IMR-90 (cell line): ENCODE data around the gene IL2RA. TPM values are rescaled to one million over a fixed set of nuclear protein-coding genes. Genes with fewer than 3 reads are reported as not detected.

Experiments
- ATAC-seq: fragments of 200-7000 bp; cut with Tn5 transposase; 2 replicates; pipeline ENCODE4 v1.9.1; 2020; ENCODE audit warnings: low read depth, mild to moderate bottlenecking, moderate library complexity
- BruUV-seq: library from RNA; stranded (reverse); fragments of 400-500 nt; replicated peaks from 2 replicates; lab custom pipeline; 2021; lab: Mats Ljungman, UMichigan
- CTCF ChIA-PET: fragments of 300-600 bp; formaldehyde crosslinking; extraction: SDS; loops from one replicate; lab custom pipeline; 2021; ENCODE audit warnings: antibody characterized with exemption; lab: Yijun Ruan, JAX
- POLR2A ChIA-PET: fragments of 300-600 bp; sonication (Branson Sonifier 250); formaldehyde crosslinking; loops from one replicate; lab custom pipeline; 2022; ENCODE audit warnings: antibody characterized with exemption; ENCODE audit not compliant: unreplicated experiment; lab: Charles Lee
- DNase-seq: peaks from one replicate; pipeline ENCODE4 v3.0.0; 2013
- H2AFZ ChIP-seq: replicated peaks from 2 replicates; pipeline ENCODE3; 2013; ENCODE audit warnings: low read length, mild to moderate bottlenecking; ENCODE audit not compliant: poor library complexity
- H2AK5ac ChIP-seq: 2 replicates; pipeline ENCODE4 v1.6.1; 2013; ENCODE audit warnings: low read depth, low read length, inconsistent platforms
- H2AK9ac ChIP-seq: replicated peaks from 2 replicates; pipeline ENCODE3; 2013; ENCODE audit warnings: mild to moderate bottlenecking, low read depth, low read length, moderate library complexity; ENCODE audit not compliant: poor library complexity
- H2BK120ac ChIP-seq: 2 replicates; pipeline ENCODE4 v1.6.1; 2013; ENCODE audit warnings: low read depth, low read length, inconsistent platforms
- H2BK15ac ChIP-seq: 3 replicates; pipeline ENCODE4 v1.6.1; 2013; ENCODE audit warnings: low read depth, low read length, inconsistent platforms
- H2BK20ac ChIP-seq: 2 replicates; pipeline ENCODE4 v1.6.1; 2013; ENCODE audit warnings: low read depth, mild to moderate bottlenecking, inconsistent platforms, low read length, moderate library complexity
- H2BK5ac ChIP-seq: 2 replicates; pipeline ENCODE4 v1.6.1; 2013; ENCODE audit warnings: mild to moderate bottlenecking, low read depth, low read length, inconsistent platforms; ENCODE audit not compliant: poor library complexity, severe bottlenecking
- H3K14ac ChIP-seq: replicated peaks from 2 replicates; pipeline ENCODE4 v1.6.1; 2013; ENCODE audit warnings: low read depth, low read length, inconsistent platforms
- H3K18ac ChIP-seq: 2 replicates; pipeline ENCODE4 v1.6.1; 2013; ENCODE audit warnings: low read depth, low read length, control low read depth
- H3K23ac ChIP-seq: 2 replicates; pipeline ENCODE4 v1.6.1; 2013; ENCODE audit warnings: low read depth, low read length, inconsistent platforms
- H3K27ac ChIP-seq: 2 replicates; pipeline ENCODE4 v1.5.1; 2013; ENCODE audit warnings: mild to moderate bottlenecking, control low read depth, low read length; ENCODE audit not compliant: insufficient read depth
- H3K27me3 ChIP-seq: 2 replicates; pipeline ENCODE4 v1.6.1; 2013; ENCODE audit warnings: low read length; ENCODE audit not compliant: control insufficient read depth, insufficient read depth
- H3K36me3 ChIP-seq: 2 replicates; pipeline ENCODE4 v1.6.1; 2013; ENCODE audit warnings: low read length, mixed read lengths; ENCODE audit not compliant: control insufficient read depth, insufficient read depth
- H3K4ac ChIP-seq: 2 replicates; pipeline ENCODE4 v1.6.1; 2013; ENCODE audit warnings: low read depth, low read length, inconsistent platforms
- H3K4me1 ChIP-seq: 2 replicates; pipeline ENCODE4 v1.6.1; 2013; ENCODE audit warnings: low read length, mixed read lengths; ENCODE audit not compliant: control insufficient read depth, insufficient read depth
- H3K4me2 ChIP-seq: 2 replicates; pipeline ENCODE4 v1.6.1; 2013; ENCODE audit warnings: low read depth, mild to moderate bottlenecking, control low read depth, low read length, moderate library complexity
- H3K4me3 ChIP-seq: 2 replicates; pipeline ENCODE4 v1.5.1; 2013; ENCODE audit warnings: low read depth, mild to moderate bottlenecking, control low read depth, low read length, moderate library complexity; ENCODE audit not compliant: insufficient read depth
- H3K56ac ChIP-seq: 2 replicates; pipeline ENCODE4 v1.6.1; 2013; ENCODE audit warnings: low read length, inconsistent platforms; ENCODE audit not compliant: insufficient read depth; ENCODE audit errors: extremely low read depth
- H3K79me1 ChIP-seq, 2 experiments: 2 replicates each; pipeline ENCODE4 v1.6.1; 2013; ENCODE audit warnings: low read length in 2 of 2, inconsistent platforms in 1 of 2, low read depth in 1 of 2
- H3K9ac ChIP-seq: 2 replicates; pipeline ENCODE4 v1.6.1; 2013; ENCODE audit warnings: low read depth, low read length, control low read depth
- H3K9me1 ChIP-seq: 2 replicates; pipeline ENCODE4 v1.6.1; 2013; ENCODE audit warnings: low read length, inconsistent platforms; ENCODE audit not compliant: insufficient read depth
- H3K9me3 ChIP-seq: 2 replicates; pipeline ENCODE4 v1.6.1; 2013; ENCODE audit warnings: low read length; ENCODE audit not compliant: control insufficient read depth, insufficient read depth
- H4K20me1 ChIP-seq: 2 replicates; pipeline ENCODE4 v1.6.1; 2013; ENCODE audit warnings: low read length, inconsistent platforms; ENCODE audit not compliant: insufficient read depth
- H4K5ac ChIP-seq: 2 replicates; pipeline ENCODE4 v1.6.1; 2013; ENCODE audit warnings: mild to moderate bottlenecking, low read depth, low read length, control low read depth
- H4K8ac ChIP-seq, 2 experiments: 2 replicates each; pipeline ENCODE4 v1.6.1; 2013; ENCODE audit warnings: low read depth in 2 of 2, low read length in 2 of 2, control low read depth in 1 of 2, inconsistent platforms in 1 of 2
- H4K91ac ChIP-seq: 2 replicates; pipeline ENCODE4 v1.6.1; 2013; ENCODE audit warnings: low read depth, low read length, inconsistent platforms; ENCODE audit not compliant: insufficient read depth
- BHLHE40 ChIP-seq: fragments of 150-350 bp; IDR thresholded peaks from 2 replicates; pipeline ENCODE4 v1.6.1; 2016; ENCODE audit warnings: mild to moderate bottlenecking, low read depth, low read length
- CEBPB ChIP-seq: IDR thresholded peaks from 2 replicates; pipeline ENCODE4 v1.6.1; 2012; ENCODE audit warnings: low read depth, low read length, improper control_type of control experiment
- CHD1 ChIP-seq: IDR thresholded peaks from 2 replicates; pipeline ENCODE4 v1.6.1; 2012; ENCODE audit warnings: low read depth, low read length, improper control_type of control experiment
- FOS ChIP-seq: fragments of 150-350 bp; IDR thresholded peaks from 2 replicates; pipeline ENCODE4 v1.6.1; 2016; ENCODE audit warnings: low read depth, low read length
- MAFK ChIP-seq: IDR thresholded peaks from 2 replicates; pipeline ENCODE4 v1.6.1; 2012; ENCODE audit warnings: low read depth, low read length, improper control_type of control experiment
- MAZ ChIP-seq: IDR thresholded peaks from 2 replicates; pipeline ENCODE4 v1.6.1; 2012; ENCODE audit warnings: low read depth, mild to moderate bottlenecking, low read length, improper control_type of control experiment, moderate library complexity, borderline replicate concordance
- MXI1 ChIP-seq: IDR thresholded peaks from 2 replicates; pipeline ENCODE4 v1.6.1; 2012; ENCODE audit warnings: low read depth, mild to moderate bottlenecking, low read length, moderate library complexity, borderline replicate concordance
- NFE2L2 ChIP-seq: fragments of 150-350 bp; IDR thresholded peaks from 2 replicates; pipeline ENCODE4 v1.6.1; 2016; ENCODE audit warnings: low read depth, mild to moderate bottlenecking, low read length
- POLR2A ChIP-seq: IDR thresholded peaks from 2 replicates; pipeline ENCODE4 v1.6.1; 2012; ENCODE audit warnings: mild to moderate bottlenecking, low read depth, low read length
- RAD21 ChIP-seq: IDR thresholded peaks from 2 replicates; pipeline ENCODE4 v1.6.1; 2012; ENCODE audit warnings: low read length, improper control_type of control experiment
- RCOR1 ChIP-seq: IDR thresholded peaks from 2 replicates; pipeline ENCODE4 v1.6.1; 2012; ENCODE audit warnings: mild to moderate bottlenecking, low read length, improper control_type of control experiment; ENCODE audit not compliant: insufficient replicate concordance
- RFX5 ChIP-seq: IDR thresholded peaks from 2 replicates; pipeline ENCODE4 v1.8.0; 2012; ENCODE audit warnings: low read depth, mild to moderate bottlenecking, low read length, moderate library complexity
- SMC3 ChIP-seq: fragments of 150-350 bp; IDR thresholded peaks from 2 replicates; pipeline ENCODE4 v1.6.1; 2016; ENCODE audit warnings: low read depth, mild to moderate bottlenecking, antibody characterized with exemption, low read length, moderate library complexity
- USF2 ChIP-seq: fragments of 150-350 bp; IDR thresholded peaks from 2 replicates; pipeline ENCODE4 v1.6.1; 2017; ENCODE audit warnings: mild to moderate bottlenecking, antibody characterized with exemption, low read length, low read depth
- WGBS, 2 experiments: methylation state at CpG; one replicate each; pipeline versions ENCODE4 v1.1.5 to v1.1.7; 2013; ENCODE audit warnings: missing lambda C conversion rate in 2 of 2; ENCODE audit not compliant: insufficient read length in 1 of 2; ENCODE audit errors: extremely low coverage in 2 of 2; 5-methylcytosine and 5-hydroxymethylcytosine counted together
- dilution Hi-C: fragments of 300-500 bp; cut with HindIII; formaldehyde crosslinking; loops from one replicate; pipeline ENCODE4 v1.14.3; 2018; ENCODE audit warnings: low sequenced_read_pairs; ENCODE audit not compliant: unreplicated experiment
- in situ Hi-C: fragments of 300-500 bp; cut with MboI; formaldehyde crosslinking; loops from 3 replicates; pipeline ENCODE4 v1.14.3; 2019; ENCODE audit warnings: low sequenced_read_pairs, inconsistent platforms, mixed read lengths
- intact Hi-C: fragments of 100-400 bp; cut with micrococcal nuclease; formaldehyde crosslinking; loops from 2 replicates; pipeline ENCODE4 v1.10.0; 2022
- polyA plus RNA-seq, 3 experiments: library from polyadenylated mRNA; depleted of rRNA; stranded (reverse); fragments of >200 nt; gene quantifications; 2 replicates each; pipeline ENCODE4 v1.2.3, GENCODE V29; 2012; ENCODE audit warnings: low replicate concordance in 1 of 3
- total RNA-seq: library from RNA; depleted of rRNA; stranded (reverse); fragments of >200 nt; gene quantifications from 2 replicates; pipeline ENCODE4 v1.2.3, GENCODE V29; 2012
- TF ChIP-seq, protein P1 (sequence below): conservative IDR thresholded peaks from 2 replicates; pipeline ENCODE4 v1.5.1; 2012; ENCODE audit warnings: mild to moderate bottlenecking, low read depth, low read length, improper control_type of control experiment
- TF ChIP-seq, protein P2 (sequence below): fragments of 150-350 bp; IDR thresholded peaks from 2 replicates; pipeline ENCODE4 v1.6.1; 2016; ENCODE audit warnings: low read depth, mild to moderate bottlenecking, low read length, moderate library complexity, borderline replicate concordance

Gene IL2RA
- total and polyA plus RNA-seq, 2 of the 4 experiments (the other 2 are of a cell fraction) = not detected

DNA sequence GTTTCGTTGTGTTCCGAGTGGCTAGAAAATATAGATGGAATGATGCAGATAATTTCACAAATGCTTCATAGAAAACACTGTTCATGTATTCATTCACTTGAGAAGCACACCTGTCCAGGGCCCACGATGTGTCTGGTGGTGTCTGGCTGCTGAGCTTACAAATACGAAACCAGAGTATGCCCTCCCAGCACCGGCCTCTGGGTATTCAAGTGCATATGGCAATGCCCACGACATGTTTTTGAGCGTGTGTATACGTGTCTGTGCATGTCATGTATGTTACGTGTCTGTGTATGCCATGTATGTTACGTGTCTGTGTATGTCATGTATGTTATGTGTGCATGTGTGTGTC is 37.9 kb downstream of the IL2RA start:
- Histone ChIP-seq H2AK5ac (no peak overlapping the region), H3K36me3 (no peaks in the 10 kb centered on the region), H3K27me3 (peaks cover 18% of the 10 kb centered on the region), H2AFZ (no peak overlapping the region), H3K9me1 (no peaks in the 10 kb centered on the region; the same call in 1 of the 2 replicates), H2BK5ac (no peak overlapping the region), H3K4ac (no peak overlapping the region), H3K27ac (no peak overlapping the region), H4K91ac (no peak overlapping the region), H2AK9ac (no peak overlapping the region), H4K20me1 (no peaks in the 10 kb centered on the region), H4K5ac (no peak overlapping the region), H3K14ac (no peak overlapping the region), H3K18ac (no peak overlapping the region), H4K8ac (no peak overlapping the region), H2BK120ac (no peak overlapping the region), H3K23ac (no peak overlapping the region), H3K4me1 (no peaks in the 10 kb centered on the region; the same call in 1 of the 2 replicates), H3K4me3 (no peak overlapping the region), H3K9me3 (no peaks in the 10 kb centered on the region), H2BK15ac (no peak overlapping the region), H3K9ac (no peak overlapping the region), H3K4me2 (no peak overlapping the region), H3K79me1 (no peaks in the 10 kb centered on the region), H3K56ac (no peak overlapping the region), H2BK20ac (no peak overlapping the region)
- ChIA-PET CTCF (no interaction called here), POLR2A (no interaction called here)
- no TSS peak for BruUV-seq
- no peak for ATAC-seq
- intact Hi-C loops (no loop called here), in situ Hi-C loops (no loop called here), dilution Hi-C loops (no loop called here)
- TF ChIP-seq BHLHE40 = no peak
- TF ChIP-seq MAFK = no peak
- no peak for TF ChIP-seq CHD1
- no peak for TF ChIP-seq MXI1
- TF ChIP-seq FOS = no peak
- TF ChIP-seq CEBPB = no peak
- no peak for TF ChIP-seq MAZ
- TF ChIP-seq, protein P1, sequence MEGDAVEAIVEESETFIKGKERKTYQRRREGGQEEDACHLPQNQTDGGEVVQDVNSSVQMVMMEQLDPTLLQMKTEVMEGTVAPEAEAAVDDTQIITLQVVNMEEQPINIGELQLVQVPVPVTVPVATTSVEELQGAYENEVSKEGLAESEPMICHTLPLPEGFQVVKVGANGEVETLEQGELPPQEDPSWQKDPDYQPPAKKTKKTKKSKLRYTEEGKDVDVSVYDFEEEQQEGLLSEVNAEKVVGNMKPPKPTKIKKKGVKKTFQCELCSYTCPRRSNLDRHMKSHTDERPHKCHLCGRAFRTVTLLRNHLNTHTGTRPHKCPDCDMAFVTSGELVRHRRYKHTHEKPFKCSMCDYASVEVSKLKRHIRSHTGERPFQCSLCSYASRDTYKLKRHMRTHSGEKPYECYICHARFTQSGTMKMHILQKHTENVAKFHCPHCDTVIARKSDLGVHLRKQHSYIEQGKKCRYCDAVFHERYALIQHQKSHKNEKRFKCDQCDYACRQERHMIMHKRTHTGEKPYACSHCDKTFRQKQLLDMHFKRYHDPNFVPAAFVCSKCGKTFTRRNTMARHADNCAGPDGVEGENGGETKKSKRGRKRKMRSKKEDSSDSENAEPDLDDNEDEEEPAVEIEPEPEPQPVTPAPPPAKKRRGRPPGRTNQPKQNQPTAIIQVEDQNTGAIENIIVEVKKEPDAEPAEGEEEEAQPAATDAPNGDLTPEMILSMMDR = no peak
- TF ChIP-seq, protein P2, sequence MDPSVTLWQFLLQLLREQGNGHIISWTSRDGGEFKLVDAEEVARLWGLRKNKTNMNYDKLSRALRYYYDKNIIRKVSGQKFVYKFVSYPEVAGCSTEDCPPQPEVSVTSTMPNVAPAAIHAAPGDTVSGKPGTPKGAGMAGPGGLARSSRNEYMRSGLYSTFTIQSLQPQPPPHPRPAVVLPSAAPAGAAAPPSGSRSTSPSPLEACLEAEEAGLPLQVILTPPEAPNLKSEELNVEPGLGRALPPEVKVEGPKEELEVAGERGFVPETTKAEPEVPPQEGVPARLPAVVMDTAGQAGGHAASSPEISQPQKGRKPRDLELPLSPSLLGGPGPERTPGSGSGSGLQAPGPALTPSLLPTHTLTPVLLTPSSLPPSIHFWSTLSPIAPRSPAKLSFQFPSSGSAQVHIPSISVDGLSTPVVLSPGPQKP = no peak
- no peak for TF ChIP-seq RFX5
- TF ChIP-seq RCOR1 = no peak
- TF ChIP-seq RAD21 = no peak
- TF ChIP-seq USF2 = no peak
- no peak for TF ChIP-seq POLR2A
- no peak for TF ChIP-seq NFE2L2
- TF ChIP-seq SMC3 = no peak
- DNase-seq = no peak
- 59% methylated on average over 5 of the region's 10 CpGs; no CpG with 5 or more reads in 1 of the 2 experiments for WGBS, 2 experiments
